GM18507 (cell line): Measurements from ENCODE around the gene TIMM13.

ENCODE experiments used
- DNase-seq: peaks from one replicate; pipeline ENCODE4 v3.0.0; 2011; ENCODE audit warnings: low read depth; ENCODE audit not compliant: insufficient read length; ENCODE audit errors: extremely low spot score
- FAIRE-seq: peaks from 2 replicates; lab custom pipeline; 2011; peaks lifted over from hg19 to GRCh38; lab: Jason Lieb, UNC

Gene TIMM13

DNA sequence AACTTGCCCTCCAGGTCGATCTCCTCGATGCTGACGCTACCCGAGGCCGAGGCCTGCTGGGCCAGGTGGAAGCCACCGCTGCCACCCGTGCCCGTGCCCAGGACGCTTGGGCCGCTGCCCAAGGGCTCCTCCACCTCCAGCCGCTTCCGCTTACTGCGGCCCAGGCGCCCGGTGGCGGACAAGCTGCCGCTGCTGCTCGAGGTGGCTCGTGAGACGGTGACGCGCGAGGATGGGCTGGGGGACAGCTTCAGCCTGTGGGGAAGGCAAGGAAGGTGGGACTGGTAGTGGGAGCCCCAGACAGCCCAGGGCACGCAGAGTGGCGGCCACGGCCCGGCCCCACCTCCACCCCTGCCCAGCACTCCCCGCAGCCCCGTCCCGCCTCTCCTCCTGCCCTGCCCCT is 6.5 kb upstream of the TIMM13 start:
- DNase-seq (no peak), FAIRE-seq (no peak)

DNA sequence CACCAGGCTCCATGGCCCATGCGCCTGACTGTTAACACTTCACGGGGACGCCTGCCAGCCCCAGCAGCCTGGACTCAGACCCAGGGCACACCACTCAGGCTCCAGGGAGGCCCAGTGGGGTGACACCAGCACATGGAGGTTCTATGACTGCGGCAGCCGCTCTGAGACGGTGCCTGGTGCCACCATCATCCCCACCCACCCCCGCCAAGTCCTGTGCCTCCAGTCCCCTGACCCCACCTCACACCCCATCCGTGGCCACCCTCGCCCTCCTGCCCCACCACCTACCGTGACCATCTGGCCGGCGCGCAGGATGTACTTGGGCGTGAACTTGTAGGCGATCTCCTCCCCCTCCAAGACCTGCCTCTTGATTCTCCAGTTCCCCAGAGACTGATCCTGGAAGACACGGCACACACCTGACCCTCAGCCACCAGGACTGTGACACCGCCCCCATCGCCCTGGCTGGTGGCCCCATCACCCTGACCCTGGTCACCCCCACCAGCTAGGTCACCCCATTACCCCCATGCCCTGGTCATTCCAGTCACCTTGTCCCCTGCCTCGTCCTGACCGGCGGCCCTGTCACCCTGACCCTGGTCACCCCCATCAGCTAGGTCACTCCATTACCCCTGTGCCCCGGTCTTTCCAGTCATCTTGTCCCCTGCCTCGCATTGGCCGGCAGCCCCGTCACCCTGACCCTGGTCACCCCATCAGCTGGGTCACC is 4.9 kb upstream of the TIMM13 start:
- FAIRE-seq (no peak), DNase-seq (no peak)

DNA sequence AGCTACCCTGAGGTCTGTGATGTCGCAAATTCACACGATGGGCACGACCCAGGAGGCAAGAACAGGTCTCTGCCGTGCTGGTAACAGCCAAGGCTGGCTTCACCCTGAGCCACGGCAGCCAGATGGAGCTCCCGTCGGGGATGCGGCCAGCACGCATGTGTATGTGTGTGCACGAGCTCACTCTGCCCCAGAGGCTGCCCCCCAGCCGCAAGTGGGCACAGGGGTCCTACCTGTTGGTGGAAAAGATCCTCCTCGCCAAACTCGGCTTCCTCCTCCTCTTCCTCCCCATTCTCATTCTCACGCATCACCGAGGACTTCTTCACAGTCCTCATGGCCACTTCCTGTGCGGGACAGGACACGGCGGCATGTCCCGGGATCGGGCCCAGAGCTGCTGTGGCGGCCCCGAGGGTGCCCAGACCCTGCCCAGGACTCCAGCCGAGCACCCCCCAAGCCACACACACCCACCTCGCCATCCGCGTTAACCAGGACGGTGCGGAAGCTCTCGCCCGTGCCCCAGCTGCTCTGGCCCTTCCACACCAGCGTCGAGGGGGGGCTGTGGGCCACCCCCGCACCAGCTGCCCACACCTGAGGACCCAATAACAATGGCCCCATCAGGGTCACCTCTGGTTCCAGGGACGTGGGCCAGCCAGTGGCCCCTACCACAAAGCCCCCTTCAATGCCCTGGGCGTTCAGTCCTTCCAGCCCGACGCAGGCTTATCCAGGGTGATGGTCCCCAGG is 4.1 kb upstream of the TIMM13 start:
- FAIRE-seq: no peak
- no peak for DNase-seq

DNA sequence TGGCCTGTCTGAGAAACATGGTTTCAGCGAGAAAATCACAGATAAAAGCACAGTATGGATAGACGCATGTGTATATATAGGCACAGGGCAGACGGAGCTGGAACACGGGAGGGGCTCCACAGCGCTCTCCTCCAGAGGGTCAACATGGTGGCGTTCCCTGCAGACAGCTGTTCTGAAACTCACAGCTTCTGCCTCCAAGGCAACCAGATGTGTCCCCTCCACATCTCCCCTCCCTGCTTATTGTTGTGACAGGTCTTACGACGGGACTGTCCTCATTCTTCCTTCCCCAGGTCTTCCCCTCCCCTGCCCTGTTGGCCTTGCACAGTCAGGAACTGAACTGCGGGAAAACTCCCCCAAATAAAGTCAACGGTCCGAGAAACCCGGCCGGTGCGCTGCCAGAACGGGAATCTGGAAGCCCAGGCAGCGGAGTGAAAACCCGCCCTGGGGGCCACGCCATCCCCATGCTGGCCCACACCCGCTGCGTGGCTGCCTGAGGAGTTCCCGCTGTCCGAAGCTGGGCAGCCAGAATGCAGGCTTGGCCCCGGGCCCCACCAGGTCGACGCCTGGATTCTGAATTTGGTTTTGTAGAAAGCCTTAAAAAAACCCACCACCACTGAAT is 2.6 kb upstream of the TIMM13 start:
- FAIRE-seq (no peak), DNase-seq (no peak)

DNA sequence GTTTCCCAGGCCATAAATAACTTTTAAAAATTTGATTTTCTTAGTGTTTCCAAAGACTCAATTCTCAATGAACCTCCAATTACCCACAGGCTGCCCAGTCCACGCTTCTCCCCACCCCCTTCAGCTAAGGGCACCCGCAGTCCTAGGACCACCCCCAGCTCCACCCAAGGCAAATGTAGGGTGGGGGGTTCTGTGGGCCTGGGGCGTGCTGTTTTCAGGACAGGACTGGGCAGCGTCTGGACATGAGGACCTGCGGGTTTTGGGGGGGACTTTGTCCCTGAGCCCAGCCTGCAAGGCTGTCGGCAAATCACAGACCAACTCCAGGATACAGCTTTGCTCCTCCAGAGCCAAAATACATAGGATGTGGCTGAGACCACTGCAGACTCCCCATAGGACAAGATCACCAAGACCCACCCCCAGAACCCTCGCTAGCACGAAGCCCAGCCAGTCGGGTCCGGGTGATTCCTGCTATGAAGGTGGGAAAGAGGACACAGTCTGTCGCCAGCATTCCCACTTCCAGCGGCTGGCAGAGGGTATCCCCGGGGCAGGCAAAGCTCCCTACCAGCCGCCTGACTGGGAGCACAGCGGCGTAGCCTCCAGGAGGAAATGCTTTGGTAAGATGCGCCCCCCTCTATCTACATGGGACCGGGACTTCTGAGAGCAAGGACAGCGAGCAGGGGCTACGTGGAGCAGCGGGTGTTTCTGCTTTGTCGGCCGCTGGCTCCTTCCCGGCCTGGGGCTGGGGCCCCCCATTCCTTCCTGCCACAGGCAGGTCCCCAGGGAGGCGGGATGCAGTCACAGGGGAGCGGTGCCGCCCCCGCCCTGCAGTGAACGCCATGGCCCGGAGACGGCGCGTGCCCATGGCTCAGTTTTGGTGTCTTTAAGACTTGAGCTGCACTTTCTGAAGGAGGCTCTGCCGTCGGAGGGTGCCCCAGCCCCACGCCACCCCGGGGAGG is 1.6 kb upstream of the TIMM13 start:
- no peak for DNase-seq
- FAIRE-seq: no peak

DNA sequence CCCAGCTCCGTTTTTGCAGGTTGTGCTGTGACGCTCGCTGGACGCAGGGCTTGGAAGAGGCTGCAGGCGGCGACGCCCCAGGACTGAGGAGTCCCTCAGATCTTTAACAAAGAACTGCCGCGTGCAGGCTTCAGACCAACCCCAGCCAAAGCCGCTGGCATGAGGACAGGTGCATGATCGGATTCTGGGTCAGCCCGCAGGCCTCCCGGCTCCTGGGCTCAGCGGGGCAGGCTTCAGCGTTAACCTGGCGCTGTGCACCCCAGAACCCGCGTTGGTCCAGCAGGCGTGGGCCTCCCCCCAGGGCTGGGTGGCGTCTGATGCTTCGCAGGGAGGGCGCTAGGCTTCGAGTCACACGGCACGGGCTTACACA is 920 bp upstream of the TIMM13 start:
- FAIRE-seq: no peak
- no peak for DNase-seq

DNA sequence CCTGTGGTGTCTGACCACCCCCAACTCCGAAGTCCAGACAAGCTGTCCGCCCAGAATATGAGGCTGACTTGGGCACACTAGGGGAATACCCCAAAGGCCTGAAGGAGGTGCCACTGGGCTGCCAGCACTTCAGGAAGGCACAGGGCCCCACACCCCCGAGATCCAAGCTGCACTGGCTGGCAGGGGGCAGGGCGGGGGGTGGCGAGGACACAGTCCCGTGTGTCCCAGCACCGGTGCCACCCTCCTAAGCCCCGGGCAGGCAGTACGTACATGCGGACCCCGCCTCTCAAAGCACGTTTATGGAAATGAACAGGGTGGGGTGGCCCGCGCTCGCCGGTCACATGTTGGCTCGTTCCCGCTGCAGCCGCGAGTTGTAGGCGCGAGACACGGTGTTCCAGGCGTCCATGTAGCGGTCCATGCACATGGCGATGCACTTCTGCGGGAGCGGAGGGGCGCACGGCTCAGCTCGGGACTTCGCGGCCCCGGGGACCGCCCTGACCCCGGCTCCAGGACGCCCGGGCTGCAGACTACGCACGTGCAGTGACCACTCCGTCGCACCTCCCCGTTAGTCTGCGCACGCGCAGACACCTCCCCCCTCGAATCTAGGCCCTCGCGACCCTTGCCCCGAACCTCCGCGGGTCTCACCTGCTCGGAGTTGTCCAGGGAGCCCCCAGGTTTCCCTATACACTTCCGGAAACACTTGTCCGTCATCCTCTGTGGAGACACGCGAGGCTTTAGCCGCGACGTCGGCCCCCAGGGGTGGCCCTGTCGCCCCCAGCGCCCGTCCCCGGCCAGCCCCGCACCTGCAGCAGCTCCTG is 566 bp downstream of the TIMM13 start:
- FAIRE-seq: no peak
- peak; percentile 58 for DNase-seq

DNA sequence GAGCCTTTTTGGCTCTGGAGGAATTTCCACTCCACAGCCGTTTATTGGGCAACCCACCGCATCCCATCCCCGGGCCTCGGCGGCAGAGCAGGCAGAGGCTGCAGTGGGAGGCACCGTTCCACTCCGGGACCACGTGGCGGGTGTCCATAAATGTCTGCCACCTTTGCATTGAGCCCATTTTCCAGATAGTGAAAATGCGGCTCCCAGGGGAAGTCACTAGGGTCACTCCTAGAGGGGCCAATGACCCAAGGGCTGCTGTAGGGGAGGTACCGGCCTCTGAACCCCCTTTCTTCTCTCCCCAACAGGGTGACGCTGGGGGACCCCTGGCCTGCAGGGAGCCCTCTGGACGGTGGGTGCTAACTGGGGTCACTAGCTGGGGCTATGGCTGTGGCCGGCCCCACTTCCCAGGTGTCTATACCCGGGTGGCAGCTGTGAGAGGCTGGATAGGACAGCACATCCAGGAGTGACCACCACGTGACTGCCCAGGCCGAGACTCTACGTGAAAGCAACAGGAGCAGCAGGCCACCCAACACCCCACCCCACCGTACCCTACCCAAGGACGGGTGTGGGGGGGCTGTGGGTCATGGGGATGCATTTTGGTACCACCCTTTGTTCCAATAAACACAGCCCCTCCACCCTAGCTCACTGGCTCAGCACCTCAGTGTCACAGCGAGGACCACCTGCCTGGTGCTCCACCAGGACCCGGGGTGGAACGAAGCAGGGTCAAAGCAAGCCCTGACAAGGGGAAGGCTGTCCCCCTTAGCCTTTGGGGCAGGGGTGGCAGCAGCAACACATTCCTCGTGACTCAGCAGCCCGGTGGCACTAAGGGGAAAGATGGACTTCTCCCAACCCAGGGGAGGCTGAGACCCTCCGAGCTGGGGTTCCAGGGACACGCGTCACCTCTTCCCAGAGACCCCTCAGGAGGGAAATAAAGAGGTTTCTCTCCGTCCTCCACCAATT is 1.5 kb downstream of the TIMM13 start:
- no peak for DNase-seq
- no peak for FAIRE-seq

DNA sequence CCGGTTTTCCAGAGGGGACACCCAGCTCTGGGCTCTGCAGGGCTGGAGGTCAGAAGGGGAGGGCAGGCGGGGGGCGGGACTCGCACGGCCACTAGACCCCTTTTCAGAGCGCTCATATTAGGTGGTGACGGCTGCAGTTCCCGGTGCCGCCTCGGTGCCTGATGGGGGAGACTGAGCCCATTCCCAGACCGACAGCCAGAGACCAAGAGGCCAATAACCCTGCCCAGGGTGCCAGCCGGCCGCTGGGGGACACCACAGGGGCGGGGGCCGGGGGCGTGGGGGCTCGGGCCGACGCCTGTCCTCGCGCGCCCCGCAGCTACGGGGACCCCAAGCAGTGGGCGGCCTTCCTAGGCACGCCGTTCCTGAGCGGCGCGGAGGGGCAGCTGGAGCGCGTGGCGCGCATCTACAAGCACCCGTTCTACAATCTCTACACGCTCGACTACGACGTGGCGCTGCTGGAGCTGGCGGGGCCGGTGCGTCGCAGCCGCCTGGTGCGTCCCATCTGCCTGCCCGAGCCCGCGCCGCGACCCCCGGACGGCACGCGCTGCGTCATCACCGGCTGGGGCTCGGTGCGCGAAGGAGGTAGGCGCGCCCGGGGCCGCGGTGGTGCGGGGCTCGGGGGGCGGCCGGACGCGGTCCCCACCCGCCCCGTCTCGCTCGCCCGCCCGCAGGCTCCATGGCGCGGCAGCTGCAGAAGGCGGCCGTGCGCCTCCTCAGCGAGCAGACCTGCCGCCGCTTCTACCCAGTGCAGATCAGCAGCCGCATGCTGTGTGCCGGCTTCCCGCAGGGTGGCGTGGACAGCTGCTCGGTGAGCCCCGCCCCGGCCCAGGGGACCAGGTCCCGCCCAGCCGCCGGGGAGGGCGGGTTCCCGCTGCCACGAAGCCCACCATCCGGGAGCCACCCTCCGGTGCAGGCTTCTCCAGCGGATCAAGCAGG is 2.4 kb downstream of the TIMM13 start:
- DNase-seq: no peak
- no peak for FAIRE-seq

DNA sequence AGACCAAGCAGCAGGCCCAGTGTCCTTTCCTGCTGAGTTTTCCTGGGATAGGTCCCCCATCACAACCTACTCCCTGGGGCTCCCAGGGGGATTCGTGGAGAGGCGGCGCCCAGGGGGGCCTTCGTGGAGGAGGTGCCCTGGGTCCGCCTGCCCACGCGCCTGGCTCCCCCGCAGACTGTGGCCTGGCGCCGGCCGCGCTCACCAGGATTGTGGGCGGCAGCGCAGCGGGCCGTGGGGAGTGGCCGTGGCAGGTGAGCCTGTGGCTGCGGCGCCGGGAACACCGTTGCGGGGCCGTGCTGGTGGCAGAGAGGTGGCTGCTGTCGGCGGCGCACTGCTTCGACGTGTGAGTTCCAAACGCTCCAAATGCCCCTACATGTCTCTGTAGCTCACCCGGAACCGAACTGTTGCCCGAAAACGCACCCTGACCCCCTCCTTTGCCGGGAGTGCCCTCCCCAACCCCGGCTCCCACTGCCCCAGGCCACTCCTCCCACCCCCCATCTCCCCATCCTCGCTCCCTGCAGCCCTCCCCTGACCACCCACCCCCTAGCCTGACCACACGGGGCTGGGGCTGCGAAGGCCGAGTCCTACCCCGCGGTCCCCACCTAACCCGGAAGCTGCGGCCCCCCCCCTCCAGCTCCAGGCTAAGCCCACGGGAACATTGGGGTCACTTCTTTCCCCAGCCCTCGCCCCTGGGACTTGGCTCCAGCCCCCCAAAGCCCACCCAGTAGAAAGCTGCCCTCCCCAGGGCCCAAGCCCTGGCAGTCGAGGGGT is 3.3 kb downstream of the TIMM13 start:
- no peak for FAIRE-seq
- no peak for DNase-seq

DNA sequence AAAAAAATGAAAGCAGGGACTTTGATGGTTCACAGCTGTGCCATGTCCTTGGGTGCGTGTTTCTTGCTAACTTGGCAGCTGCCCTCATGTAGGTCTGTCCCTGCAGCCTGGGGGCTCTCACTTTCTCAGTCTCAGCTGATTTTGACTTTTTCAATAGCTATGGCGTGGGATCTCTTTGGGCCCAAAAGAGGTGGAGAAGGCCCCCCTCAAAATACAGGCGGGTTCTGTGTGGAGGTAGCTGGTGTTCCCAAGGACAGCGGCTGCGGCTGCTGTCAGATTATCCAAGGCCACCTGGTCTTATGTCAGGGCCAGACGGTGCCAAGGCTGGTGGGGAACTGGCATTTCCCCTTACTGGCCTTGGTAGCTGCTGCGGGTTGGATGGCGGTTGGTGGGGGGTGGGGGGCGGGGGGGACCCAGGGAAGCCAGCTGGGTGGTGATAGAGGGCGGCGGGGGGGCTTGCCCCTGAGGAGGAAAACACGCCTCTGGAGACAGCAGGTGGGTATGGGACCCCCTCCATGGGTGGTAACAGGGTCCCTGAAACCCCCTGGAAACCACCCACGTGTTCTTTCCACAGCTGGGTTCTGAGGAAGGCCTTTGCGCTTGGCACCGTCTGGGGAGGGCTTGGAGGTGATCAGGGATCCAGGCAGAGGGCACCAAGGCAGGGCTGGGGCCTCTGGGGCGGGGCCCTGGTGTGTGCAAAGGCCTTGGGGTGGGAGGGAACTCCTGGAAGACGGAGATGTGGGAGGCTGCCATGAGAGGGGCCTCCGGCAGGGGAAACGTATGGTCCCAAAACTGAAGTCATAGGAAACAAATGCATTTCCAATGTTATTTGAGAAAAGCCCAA is 4.1 kb downstream of the TIMM13 start:
- DNase-seq: no peak
- FAIRE-seq: no peak

DNA sequence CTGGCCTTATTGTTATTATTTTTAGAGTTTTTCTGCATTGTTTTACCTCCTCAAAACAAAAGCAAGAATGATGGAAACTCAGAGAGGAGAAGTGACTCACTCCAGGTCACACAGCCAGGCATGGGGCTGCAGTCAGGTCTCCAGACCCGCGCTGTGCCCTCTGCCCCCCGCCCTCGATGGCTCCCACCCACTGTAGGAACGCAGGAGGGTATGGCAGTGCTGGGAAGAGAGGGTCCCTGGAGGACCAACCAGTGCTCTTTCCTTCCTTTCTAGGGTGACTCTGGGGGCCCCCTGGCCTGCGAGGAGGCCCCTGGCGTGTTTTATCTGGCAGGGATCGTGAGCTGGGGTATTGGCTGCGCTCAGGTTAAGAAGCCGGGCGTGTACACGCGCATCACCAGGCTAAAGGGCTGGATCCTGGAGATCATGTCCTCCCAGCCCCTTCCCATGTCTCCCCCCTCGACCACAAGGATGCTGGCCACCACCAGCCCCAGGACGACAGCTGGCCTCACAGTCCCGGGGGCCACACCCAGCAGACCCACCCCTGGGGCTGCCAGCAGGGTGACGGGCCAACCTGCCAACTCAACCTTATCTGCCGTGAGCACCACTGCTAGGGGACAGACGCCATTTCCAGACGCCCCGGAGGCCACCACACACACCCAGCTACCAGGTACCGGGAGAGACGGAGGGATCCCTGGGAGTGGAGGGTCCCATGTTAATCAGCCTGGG is 5.6 kb downstream of the TIMM13 start:
- FAIRE-seq: no peak
- DNase-seq: no peak

DNA sequence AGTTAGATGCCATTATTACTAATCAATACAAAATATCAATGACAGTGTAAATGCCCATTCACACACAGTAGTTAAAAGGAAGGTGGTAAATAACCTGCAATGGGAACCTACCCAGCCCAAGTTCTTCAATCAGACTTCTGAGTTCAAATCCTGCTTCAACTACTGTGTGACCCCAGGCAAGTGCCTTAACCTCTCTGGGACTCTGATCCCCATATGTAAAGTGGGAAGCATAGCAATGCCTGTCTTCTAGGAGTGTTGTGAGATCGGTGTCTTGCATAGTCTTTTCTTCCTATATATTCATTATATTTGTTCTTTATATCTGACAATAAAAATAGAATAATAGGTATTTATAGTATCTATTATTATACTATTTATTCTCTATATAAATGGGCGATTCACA is 6.9 kb downstream of the TIMM13 start:
- DNase-seq: no peak
- FAIRE-seq: no peak

DNA sequence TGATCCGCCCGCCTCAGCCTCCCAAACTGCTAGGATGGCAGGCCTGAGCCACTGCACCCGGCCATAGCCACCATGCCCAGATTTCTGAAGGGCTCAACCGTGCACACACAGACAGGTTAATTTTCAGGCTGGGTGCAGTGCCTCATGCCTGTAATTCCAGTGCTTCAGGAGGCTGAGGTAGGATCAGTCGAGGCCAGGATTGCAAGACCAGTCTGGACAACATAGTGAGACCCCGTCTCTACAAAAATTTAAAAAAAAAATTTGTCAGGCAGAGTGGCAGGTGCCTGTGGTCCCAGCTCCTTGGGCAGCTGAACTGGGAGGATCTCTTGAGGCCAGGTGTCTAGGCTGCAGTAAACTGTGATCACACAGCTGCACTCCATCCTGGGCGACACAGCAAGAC is 7.6 kb downstream of the TIMM13 start:
- no peak for DNase-seq
- no peak for FAIRE-seq

DNA sequence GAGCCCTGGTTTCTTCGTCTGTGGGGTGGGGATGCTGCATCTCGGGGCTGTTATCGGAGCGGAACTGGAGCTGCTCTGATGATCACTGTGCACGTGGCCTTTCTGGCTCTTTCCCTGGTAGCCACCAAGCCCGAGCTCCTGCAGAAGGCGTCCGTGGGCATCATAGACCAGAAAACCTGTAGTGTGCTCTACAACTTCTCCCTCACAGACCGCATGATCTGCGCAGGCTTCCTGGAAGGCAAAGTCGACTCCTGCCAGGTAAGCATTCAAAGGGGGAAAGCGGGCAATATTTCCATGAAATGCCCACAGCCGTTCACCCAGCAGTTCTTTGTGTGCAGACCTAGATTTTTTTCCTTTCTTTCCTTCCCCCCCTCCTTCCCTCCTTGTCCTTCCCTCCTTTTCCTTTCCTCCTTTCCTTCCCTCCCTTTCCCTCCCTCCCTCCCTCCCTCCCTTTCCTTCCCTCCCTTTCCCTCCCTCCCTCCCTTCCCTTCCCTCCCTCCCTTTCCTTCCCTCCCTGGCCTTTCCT is 9.4 kb downstream of the TIMM13 start:
- FAIRE-seq (no peak), DNase-seq (no peak)
